Hippocampal formation (tissue), 2 donors: ENCODE measurements around the gene FCRL1.

Experiments
- DNase-seq, 2 donors: peaks; one replicate each; lab custom pipeline; 2025; lab: John Stamatoyannopoulos, UW

FCRL1 gene

GRCh38 chr1:157803851-157804250, 16.1 kb downstream of the FCRL1 start:
- peak in 1 of 2 donors; percentile 4 for DNase-seq

- no peak for DNase-seq
These were observed 19.9 kb downstream of the FCRL1 start for GRCh38 chr1:157799996-157800395.

- DNase-seq: no peak
These were observed 21.7 kb downstream of the FCRL1 start for GRCh38 chr1:157798211-157798610.

GRCh38 chr1:157785248-157785647, 34.7 kb downstream of the FCRL1 start:
- no peak for DNase-seq

GRCh38 chr1:157784801-157785200, 35.1 kb downstream of the FCRL1 start:
- DNase-seq: no peak

- no peak for DNase-seq
These were observed 37.0 kb downstream of the FCRL1 start for GRCh38 chr1:157782931-157783330.

- DNase-seq: no peak
These were observed 38.9 kb downstream of the FCRL1 start for GRCh38 chr1:157781048-157781447.

GRCh38 chr1:157776971-157777391, 42.9 kb downstream of the FCRL1 start, which contains the start of gene FCRL2:
Gene FCRL2 (minus strand): TSS chr1:157777132. CDS start chr1:157777073, 59 bp downstream.
- DNase-seq: no peak

- no peak for DNase-seq
These were observed 44.6 kb downstream of the FCRL1 start for GRCh38 chr1:157775101-157775870.

- no peak for DNase-seq
These were observed 45.5 kb downstream of the FCRL1 start for GRCh38 chr1:157774412-157774811.

GRCh38 chr1:157773493-157774350, 46.2 kb downstream of the FCRL1 start:
- no peak for DNase-seq

GRCh38 chr1:157771661-157772425, 48.1 kb downstream of the FCRL1 start:
- no peak for DNase-seq

- no peak for DNase-seq
These were observed 49.4 kb downstream of the FCRL1 start for GRCh38 chr1:157770442-157771043.

GRCh38 chr1:157766792-157767191, 53.1 kb downstream of the FCRL1 start:
- no peak for DNase-seq

- DNase-seq: no peak
These were observed 61.9 kb downstream of the FCRL1 start for GRCh38 chr1:157758018-157758417.

- DNase-seq: no peak
These were observed 66.3 kb downstream of the FCRL1 start for GRCh38 chr1:157753611-157754010.

- DNase-seq: no peak
These were observed 68.6 kb downstream of the FCRL1 start for GRCh38 chr1:157751283-157751682.

GRCh38 chr1:157748262-157748817, 71.6 kb downstream of the FCRL1 start:
- no peak for DNase-seq
